Right cardiac atrium (tissue), 5 donors: ENCODE data around the gene C18orf63. TPM values are rescaled to one million over a fixed set of nuclear protein-coding genes. Genes with fewer than 3 reads are reported as not detected.
A peak's percentile ranks its signal among the peaks of the same experiment; 100 is the strongest.
"Not testable (repeated sequence)": the region's sequence is repeated elsewhere in the genome, so short reads cannot be mapped to it uniquely, and the experiment has no call there.

Experiments
- ATAC-seq, 2 donors: fragments of 200-7000 bp; cut with Tn5 transposase; one replicate each; pipeline versions ENCODE4 v1.8.0 to v1.9.1; 2020; ENCODE audit warnings: moderate library complexity in 2 of 2, mild to moderate bottlenecking in 1 of 2
- DNase-seq, 3 donors: peaks; one replicate each; pipeline ENCODE4 v3.0.0-alpha.2; 2020
- H3K27ac ChIP-seq: one replicate; pipeline ENCODE4 v1.5.1; 2013; ENCODE audit warnings: mild to moderate bottlenecking, low read length, control low read depth, moderate library complexity
- H3K27me3 ChIP-seq: one replicate; pipeline ENCODE4 v1.6.1; 2013; ENCODE audit not compliant: control insufficient read depth, insufficient read depth
- H3K4me1 ChIP-seq: one replicate; pipeline ENCODE4 v1.6.1; 2013; ENCODE audit warnings: low read length; ENCODE audit not compliant: control insufficient read depth, insufficient read depth
- H3K4me3 ChIP-seq: one replicate; pipeline ENCODE4 v1.5.1; 2013; ENCODE audit warnings: low read length, control low read depth
- H3K9me3 ChIP-seq: one replicate; pipeline ENCODE4 v1.6.1; 2013; ENCODE audit warnings: low read length; ENCODE audit not compliant: control insufficient read depth
- WGBS: extraction: QIAGEN DNeasy Blood & Tissue Kit; methylation state at CpG from one replicate; pipeline ENCODE4 v1.1.7; 2013; 5-methylcytosine and 5-hydroxymethylcytosine counted together
- intact Hi-C, 4 donors: fragments of 100-400 bp; cut with DNase I; formaldehyde crosslinking; loops; one replicate each; pipeline versions ENCODE4 v1.11.0 to v1.14.0; 2022 to 2023
- polyA plus RNA-seq: library from polyadenylated mRNA; stranded (reverse); fragments of 200-250 nt; gene quantifications from one replicate; pipeline ENCODE4 v1.2.3, GENCODE V29; 2013
- total RNA-seq, 4 donors: library from RNA; stranded (reverse); fragmentation: NEBNext Ultra II Directional; extraction: Animal tissue kit (Norgen Biotek cat#: 25700); gene quantifications; one replicate each; pipeline ENCODE4 v1.2.1, GENCODE V29; 2021
- donor health status: healthy with polysubstance abuse.
- donor health status: DM: no; HTN: yes; CAD: no.
- donor health status: DM: no; HTN: no; CAD: no.
- donor health status: DM: no; HTN: yes; CAD: no; lungs with severe emphysema.
- donor health status: DM: yes; HTN: yes; CAD: no.

C18orf63 gene
- total and polyA plus RNA-seq, 5 donors: not detected

DNA sequence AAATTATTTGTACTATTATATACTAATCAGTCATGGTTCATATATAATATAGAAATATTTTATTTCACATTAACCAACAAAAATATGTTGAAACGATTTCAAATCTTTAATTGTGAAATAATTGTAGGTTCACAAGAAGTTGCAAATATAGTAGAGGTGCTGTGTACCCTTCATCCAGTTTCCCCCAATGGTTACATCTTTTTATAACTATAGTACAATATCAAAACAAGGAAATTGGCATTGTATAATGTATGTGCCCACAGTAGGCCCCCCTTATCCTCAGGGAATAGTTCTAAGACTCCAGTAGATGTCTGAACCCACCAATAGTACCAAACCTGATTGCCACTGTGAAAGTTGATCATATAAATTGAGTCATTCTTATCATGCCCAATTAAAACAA, 16.5 kb upstream of the C18orf63 start:
- ATAC-seq (no peak), DNase-seq (no peak)
- no peaks in the 10 kb centered on the region for H3K4me1 ChIP-seq
- H3K27ac ChIP-seq: no peak overlapping the region
- H3K4me3 ChIP-seq: no peak overlapping the region
- H3K9me3 ChIP-seq: no peaks in the 10 kb centered on the region
- H3K27me3 ChIP-seq: no peaks in the 10 kb centered on the region
- 86% methylated on average over 1 of the region's 1 CpG for WGBS
- intact Hi-C loops: no loop called here

DNA sequence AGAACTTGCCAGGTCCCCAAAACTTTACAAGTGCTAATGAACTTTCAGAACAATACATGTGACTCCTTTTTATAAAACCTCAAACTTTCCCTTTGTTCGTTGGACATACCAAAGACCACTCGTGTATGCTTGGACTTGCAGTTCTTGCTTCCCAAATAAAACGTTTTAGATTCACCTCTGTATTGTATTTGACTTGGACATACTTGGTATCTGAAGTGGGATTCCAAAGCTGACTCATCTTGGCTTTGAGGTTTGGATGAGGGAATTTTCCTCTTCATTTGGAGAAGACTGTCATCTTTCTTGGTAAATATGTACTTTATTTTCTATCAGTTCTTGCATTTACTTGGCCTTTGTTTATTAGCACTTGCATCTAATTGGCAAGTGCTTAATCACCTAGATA, 15.9 kb upstream of the C18orf63 start:
- no peaks in the 10 kb centered on the region for H3K9me3 ChIP-seq
- WGBS: 70% methylated on average over 3 of the region's 3 CpGs
- no peak overlapping the region for H3K27ac ChIP-seq
- DNase-seq (no peak), ATAC-seq (no peak)
- H3K4me3 ChIP-seq: no peak overlapping the region
- H3K27me3 ChIP-seq: no peaks in the 10 kb centered on the region
- intact Hi-C loops: no loop called here
- no peaks in the 10 kb centered on the region for H3K4me1 ChIP-seq

DNA sequence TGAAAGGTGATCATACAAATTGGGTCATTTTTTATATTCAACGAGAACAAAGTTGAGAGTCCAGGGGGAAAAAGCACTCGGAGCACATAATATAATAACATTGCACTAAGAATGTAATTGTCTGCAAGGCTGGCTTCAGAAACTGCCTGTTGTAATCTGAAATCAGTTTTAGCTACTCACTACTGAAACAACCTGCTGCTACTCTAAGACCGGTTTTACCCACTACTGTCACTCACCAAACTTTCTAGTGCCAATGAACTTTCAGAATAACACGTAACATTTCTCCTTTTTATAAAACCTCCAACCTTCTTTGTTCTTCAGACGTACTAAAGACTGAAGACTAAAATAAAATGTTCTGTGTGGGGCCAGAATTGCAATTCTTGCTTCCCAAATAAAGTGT, 12.3 kb upstream of the C18orf63 start:
- no peaks in the 10 kb centered on the region for H3K9me3 ChIP-seq
- 84% methylated on average over 5 of the region's 5 CpGs for WGBS
- DNase-seq: no peak
- H3K4me1 ChIP-seq: no peaks in the 10 kb centered on the region
- H3K4me3 ChIP-seq: no peak overlapping the region
- intact Hi-C loops: no loop called here
- H3K27me3 ChIP-seq: no peaks in the 10 kb centered on the region
- no peak overlapping the region for H3K27ac ChIP-seq
- ATAC-seq: no peak

DNA sequence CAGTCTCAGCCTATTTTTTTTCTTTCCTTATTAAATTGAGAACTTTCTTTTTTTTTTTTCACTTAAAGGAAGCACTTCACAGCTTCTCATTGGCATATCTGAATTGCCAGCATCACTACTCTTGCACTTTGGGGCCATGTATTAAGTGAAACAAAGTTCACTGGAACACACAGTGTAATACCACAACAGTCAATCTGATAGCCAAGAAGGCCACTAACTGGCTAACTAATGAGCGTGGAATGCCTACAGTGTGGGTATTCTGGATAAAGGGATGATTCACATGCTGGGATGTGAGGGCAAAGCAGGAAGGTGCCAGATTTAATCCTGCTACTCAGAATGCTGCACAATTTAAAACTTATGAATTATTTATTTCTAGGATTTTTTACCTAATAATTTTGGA, 11.7 kb upstream of the C18orf63 start:
- intact Hi-C loops: no loop called here
- no peaks in the 10 kb centered on the region for H3K4me1 ChIP-seq
- DNase-seq (no peak), ATAC-seq (no peak)
- 92% methylated on average over 1 of the region's 1 CpG for WGBS
- no peak overlapping the region for H3K4me3 ChIP-seq
- no peaks in the 10 kb centered on the region for H3K27me3 ChIP-seq
- no peak overlapping the region for H3K27ac ChIP-seq
- H3K9me3 ChIP-seq: no peaks in the 10 kb centered on the region

DNA sequence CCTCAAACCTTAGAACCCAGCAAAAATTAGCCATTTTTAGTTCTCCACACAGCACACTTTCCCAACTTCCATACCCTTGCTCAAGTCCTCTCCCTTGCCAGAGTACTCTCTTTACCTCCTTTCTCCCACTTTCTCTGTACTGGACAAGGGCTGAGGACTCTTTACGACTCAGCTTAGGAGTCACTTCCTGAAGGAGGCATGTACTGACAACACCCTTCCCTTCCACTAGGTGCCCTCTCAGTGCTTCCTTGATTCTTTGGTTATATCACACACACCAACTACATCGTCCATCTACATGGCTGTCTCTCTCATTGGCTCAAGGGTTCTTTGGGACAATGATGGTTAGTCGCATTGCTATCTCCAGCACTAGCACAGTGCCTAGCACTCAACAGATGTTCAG, 5.2 kb upstream of the C18orf63 start:
- no peak overlapping the region for H3K27ac ChIP-seq
- ATAC-seq: peak; percentile 64 to 73
- H3K27me3 ChIP-seq: no peaks in the 10 kb centered on the region
- WGBS: 31% methylated on average over 3 of the region's 3 CpGs
- H3K4me1 ChIP-seq: no peaks in the 10 kb centered on the region
- no peaks in the 10 kb centered on the region for H3K9me3 ChIP-seq
- intact Hi-C loops: no loop called here
- DNase-seq: no peak
- no peak overlapping the region for H3K4me3 ChIP-seq

DNA sequence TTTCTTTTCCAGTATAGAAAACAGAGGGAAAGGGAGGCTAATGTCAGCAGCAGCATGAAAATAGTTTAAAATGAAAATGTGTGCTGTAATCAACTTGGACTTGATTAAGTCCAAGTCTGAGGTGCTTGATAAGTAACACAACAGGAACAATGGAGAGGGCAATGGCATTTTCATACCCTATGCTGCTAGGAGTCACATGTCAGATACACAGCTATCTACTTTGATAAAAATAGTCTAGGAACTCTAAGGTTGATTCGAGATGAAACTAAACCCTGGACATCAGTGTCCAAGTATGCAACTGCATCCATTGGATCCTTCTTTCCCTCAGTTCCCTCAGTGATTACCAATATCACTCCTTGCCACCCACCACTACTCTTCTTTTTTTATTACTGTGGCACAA, 4.6 kb upstream of the C18orf63 start:
- no peak overlapping the region for H3K27ac ChIP-seq
- no peak overlapping the region for H3K4me3 ChIP-seq
- no peak for DNase-seq
- no peak for ATAC-seq
- intact Hi-C loops: no loop called here
- 43% methylated on average over 1 of the region's 1 CpG for WGBS
- H3K4me1 ChIP-seq: no peaks in the 10 kb centered on the region
- H3K27me3 ChIP-seq: no peaks in the 10 kb centered on the region
- no peaks in the 10 kb centered on the region for H3K9me3 ChIP-seq

DNA sequence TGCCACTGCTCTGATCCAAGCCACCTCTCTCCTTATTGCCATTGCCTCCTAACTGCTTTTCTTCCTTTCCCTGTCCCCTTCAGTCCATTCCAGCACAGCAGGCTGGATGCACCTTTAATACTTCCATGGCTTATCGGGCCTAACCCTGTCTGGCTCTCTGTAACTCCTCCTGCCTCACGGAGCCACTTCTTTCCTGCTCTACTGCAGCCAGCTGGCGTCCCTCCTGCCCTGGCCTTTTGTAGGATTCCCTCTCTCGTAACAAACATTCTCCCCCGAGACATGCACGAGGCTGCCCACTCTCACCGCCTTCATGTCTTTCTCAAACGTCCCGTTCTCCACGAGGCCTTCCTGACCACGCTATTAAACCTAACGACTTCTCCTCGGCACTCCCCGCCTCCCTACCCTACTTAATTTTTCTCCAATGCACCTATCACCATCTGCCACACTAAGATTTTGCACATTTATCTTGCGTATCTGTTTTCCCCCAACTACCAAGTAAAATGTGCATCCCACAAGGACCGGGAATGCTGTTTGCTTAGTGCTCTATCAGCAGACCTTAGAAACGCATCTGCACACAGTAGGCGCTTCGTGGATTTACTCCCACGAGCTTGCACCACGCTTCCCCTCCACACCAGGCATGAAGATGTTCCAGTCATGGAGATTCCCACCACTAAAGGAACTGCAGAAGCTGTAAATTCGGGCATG, 728 bp upstream of the C18orf63 start:
- Histone ChIP-seq H3K9me3 (no peaks in the 10 kb centered on the region), H3K4me1 (no peaks in the 10 kb centered on the region), H3K4me3 (no peak overlapping the region), H3K27me3 (no peaks in the 10 kb centered on the region), H3K27ac (no peak overlapping the region)
- no peak for DNase-seq
- ATAC-seq: no peak
- WGBS: 81% methylated on average over 22 of the region's 22 CpGs
- intact Hi-C loops: no loop called here

DNA sequence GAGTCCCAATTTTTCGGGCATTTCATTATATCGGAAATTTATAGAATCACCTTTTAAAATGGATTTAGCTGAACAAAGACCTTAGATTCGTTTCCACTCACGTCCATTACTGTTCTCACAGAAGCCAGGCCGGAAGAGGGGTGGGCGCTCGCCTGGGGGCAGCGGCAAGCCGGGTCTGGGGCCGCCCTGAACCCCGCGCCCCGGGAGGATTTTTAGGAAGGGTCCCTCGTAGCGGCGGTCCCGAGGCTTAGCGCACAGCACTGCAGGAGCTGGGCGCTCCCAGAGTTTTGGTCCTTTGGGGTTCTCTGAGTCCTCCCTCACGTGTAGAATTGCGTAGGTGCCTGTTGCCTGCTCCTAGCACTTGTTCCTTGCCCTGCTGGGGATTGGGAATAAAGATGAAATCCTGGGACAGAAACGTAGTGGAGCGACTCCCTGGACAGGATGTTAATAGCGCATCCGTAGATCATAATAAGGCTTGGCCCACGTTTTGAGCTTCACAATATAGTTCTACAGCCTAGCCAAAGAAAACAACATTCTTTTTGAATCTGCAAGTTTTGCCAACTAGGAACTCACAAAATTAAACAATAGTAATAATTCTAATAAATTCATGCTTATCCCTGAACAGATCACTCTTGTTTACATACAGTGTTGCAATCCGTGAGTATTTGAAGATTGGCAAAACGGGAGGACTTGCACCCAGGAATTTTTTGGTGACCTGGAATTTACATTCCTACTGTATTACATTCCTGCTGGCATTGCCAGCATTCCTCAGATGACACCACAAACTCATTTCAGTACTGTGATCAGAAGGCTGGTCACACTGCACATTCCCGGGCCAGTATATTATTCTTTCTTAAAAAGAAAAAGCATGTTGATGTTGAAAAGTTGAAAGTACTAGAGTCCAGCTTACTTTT, 875 bp downstream of the C18orf63 start:
- H3K27ac ChIP-seq: no peak overlapping the region
- DNase-seq (peak in 1 of 3 donors; percentile 31), ATAC-seq (no peak)
- 80% methylated on average over 29 of the region's 29 CpGs for WGBS
- H3K9me3 ChIP-seq: no peaks in the 10 kb centered on the region
- no peaks in the 10 kb centered on the region for H3K27me3 ChIP-seq
- intact Hi-C loops: no loop called here
- H3K4me1 ChIP-seq: no peaks in the 10 kb centered on the region
- H3K4me3 ChIP-seq: no peak overlapping the region

DNA sequence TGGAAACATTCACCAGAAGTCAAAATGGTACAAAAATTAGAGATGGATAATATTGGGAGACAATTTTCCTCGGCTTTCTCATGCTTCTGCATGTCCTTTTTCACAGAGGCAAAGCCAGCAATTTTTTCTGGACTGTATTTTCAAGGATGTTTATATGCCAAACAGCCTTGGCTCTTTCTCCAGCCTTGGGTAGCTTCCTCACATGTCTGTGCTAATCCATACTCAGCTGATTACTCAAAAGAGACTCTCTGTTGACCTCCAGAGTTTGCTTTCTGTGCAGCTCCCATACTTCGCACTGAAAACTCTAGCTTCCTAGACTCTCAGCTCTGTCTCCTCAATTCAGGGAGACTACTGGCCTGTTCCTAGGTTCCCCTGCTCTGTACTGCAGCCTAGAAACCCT, 10.6 kb downstream of the C18orf63 start:
- DNase-seq (no peak), ATAC-seq (no peak)
- intact Hi-C loops: no loop called here
- no peaks in the 10 kb centered on the region for H3K9me3 ChIP-seq
- no peaks in the 10 kb centered on the region for H3K4me1 ChIP-seq
- 81% methylated on average over 2 of the region's 2 CpGs for WGBS
- no peak overlapping the region for H3K27ac ChIP-seq
- H3K27me3 ChIP-seq: no peaks in the 10 kb centered on the region
- no peak overlapping the region for H3K4me3 ChIP-seq

DNA sequence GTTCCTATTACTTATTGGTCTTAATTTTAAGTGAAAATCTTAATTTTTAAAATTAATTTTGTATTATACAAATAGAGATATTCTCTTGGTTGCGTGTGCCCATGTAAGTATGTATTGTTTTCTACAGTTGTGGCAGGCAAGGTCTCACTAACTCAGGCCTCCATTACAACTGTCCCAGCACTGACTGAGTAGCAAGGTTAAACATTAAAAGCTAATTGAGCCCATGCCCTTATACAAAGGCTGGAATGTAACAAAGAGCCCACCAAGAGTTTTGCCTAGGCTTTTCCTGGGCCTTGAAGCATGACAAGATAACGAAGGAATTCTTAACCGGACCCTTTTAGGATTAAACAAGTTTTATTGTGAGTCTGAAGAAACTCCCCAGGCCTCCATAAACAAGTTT, 11.2 kb downstream of the C18orf63 start:
- H3K27me3 ChIP-seq, H3K27ac ChIP-seq, H3K9me3 ChIP-seq, H3K4me1 ChIP-seq, H3K4me3 ChIP-seq, DNase-seq, intact Hi-C loops, ATAC-seq: not testable (repeated sequence)
- 89% methylated on average over 3 of the region's 3 CpGs for WGBS

DNA sequence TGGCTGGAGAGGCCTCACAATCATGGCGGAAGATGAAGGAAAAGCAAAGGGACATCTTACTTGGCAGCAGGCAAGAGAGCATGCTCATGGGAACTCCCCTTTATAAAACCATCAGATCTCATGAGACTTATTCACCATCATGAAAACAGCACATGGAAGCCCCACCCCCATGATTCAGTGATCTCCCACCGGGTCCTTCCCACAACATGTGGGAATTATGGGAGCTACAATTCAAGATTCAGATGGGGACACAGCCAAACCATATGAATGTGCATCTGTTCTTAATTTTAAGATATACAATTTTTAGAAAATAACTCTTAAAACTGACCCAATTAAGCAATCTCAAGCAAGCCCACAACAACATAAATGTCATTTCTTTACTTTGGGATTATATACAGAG, 12.6 kb downstream of the C18orf63 start:
- H3K9me3 ChIP-seq: no peaks in the 10 kb centered on the region
- no peak overlapping the region for H3K27ac ChIP-seq
- intact Hi-C loops: no loop called here
- no peaks in the 10 kb centered on the region for H3K4me1 ChIP-seq
- DNase-seq (no peak), ATAC-seq (no peak)
- no peaks in the 10 kb centered on the region for H3K27me3 ChIP-seq
- WGBS: 75% methylated on average over 2 of the region's 2 CpGs
- no peak overlapping the region for H3K4me3 ChIP-seq
